ENCODE results near the gene WDR88. TPM values are rescaled to one million over a fixed set of nuclear protein-coding genes. Genes with fewer than 3 reads are reported as not detected.
"Not testable (repeated sequence)": the region's sequence is repeated elsewhere in the genome, so short reads cannot be mapped to it uniquely, and the experiment has no call there.

Gene WDR88
- total and polyA plus RNA-seq, 2 of the 8 experiments (the other 6 are each of a cell fraction or from before 2014, with no cell fraction given) = not detected

GRCh38 chr19:33152176-33152575, 20.3 kb downstream of the WDR88 start (continued):
- no peak for TF ChIP-seq CBX5 (IDR thresholded peaks at IDR 0.05; ENCODE audit: low read depth, low read length)
- no peak for TF ChIP-seq RXRA (IDR thresholded peaks at IDR 0.05; ENCODE audit: insufficient read depth, low read depth, low read length)
- TF ChIP-seq, protein P1, sequence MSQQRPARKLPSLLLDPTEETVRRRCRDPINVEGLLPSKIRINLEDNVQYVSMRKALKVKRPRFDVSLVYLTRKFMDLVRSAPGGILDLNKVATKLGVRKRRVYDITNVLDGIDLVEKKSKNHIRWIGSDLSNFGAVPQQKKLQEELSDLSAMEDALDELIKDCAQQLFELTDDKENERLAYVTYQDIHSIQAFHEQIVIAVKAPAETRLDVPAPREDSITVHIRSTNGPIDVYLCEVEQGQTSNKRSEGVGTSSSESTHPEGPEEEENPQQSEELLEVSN (IDR thresholded peaks at IDR 0.05) = no peak
- no peak for TF ChIP-seq JUND (IDR thresholded peaks at IDR 0.05; ENCODE audit: low read length)

GRCh38 chr19:33152625-33153024, 20.7 kb downstream of the WDR88 start:
- DNase-seq (ENCODE audit: low read depth in 1 of 2, low spot score in 2 of 2); H3K79me2 ChIP-seq (ENCODE audit: control insufficient read depth in 1 of 2, insufficient read depth in 2 of 2, low read length in 2 of 2); H3K4me1 ChIP-seq (replicated peaks in 1 of 4; ENCODE audit: control insufficient read depth in 3 of 4, insufficient read depth in 4 of 4, low read length in 3 of 4); H2BK20ac ChIP-seq (ENCODE audit: low read length); H3K23me2 ChIP-seq (ENCODE audit: low read depth, low read length); H3K4ac ChIP-seq (replicated peaks; ENCODE audit: insufficient read length, low read depth, low read length); H3K14ac ChIP-seq (ENCODE audit: insufficient read length); H2BK5ac ChIP-seq (ENCODE audit: low read depth, low read length); H4K91ac ChIP-seq (replicated peaks; ENCODE audit: insufficient read length, low read length); H2BK120ac ChIP-seq (replicated peaks; ENCODE audit: low read depth, low read length); H3K9ac ChIP-seq (replicated peaks in 1 of 4; ENCODE audit: extremely low read depth in 1 of 4, low read depth in 3 of 4, low read length in 3 of 4); H3K36me3 ChIP-seq (ENCODE audit: control insufficient read depth in 2 of 4, insufficient read depth in 4 of 4, low read length in 3 of 4); H3K23ac ChIP-seq (ENCODE audit: insufficient read length); H4K5ac ChIP-seq (ENCODE audit: insufficient read length, low read depth, low read length); H3K27ac ChIP-seq (ENCODE audit: low read depth, low read length); POLR2A ChIA-PET (ENCODE audit: partially characterized antibody); H2BK15ac ChIP-seq (ENCODE audit: low read length); H3K4me3 ChIP-seq (ENCODE audit: extremely low read depth in 1 of 4, insufficient read depth in 2 of 4, low read depth in 3 of 4, low read length in 4 of 4); H3K4me2 ChIP-seq (ENCODE audit: insufficient read depth in 1 of 2, low read depth in 2 of 2, low read length in 2 of 2); FAIRE-seq; H3K27me3 ChIP-seq (replicated peaks in 1 of 4; ENCODE audit: control insufficient read depth in 3 of 4, extremely low read depth in 1 of 4, insufficient read depth in 3 of 4, low read length in 3 of 4); H3K56ac ChIP-seq (replicated peaks; ENCODE audit: insufficient read length, low read depth, low read length); H4K20me1 ChIP-seq (replicated peaks in 1 of 2; ENCODE audit: control insufficient read depth in 1 of 2, insufficient read depth in 2 of 2, low read length in 2 of 2); H2BK12ac ChIP-seq (ENCODE audit: low read depth, low read length); H3K18ac ChIP-seq (ENCODE audit: extremely low read depth, low read length); H3K9me3 ChIP-seq (ENCODE audit: insufficient read depth in 2 of 2, low read depth in 1 of 2, low read length in 1 of 2); H3K79me1 ChIP-seq (ENCODE audit: low read depth, low read length); H2AFZ ChIP-seq (ENCODE audit: low read length); H2AK5ac ChIP-seq (ENCODE audit: low read depth, low read length); H4K8ac ChIP-seq (ENCODE audit: extremely low read depth, insufficient read depth, low read length): not testable (repeated sequence)
- WGBS, 2 experiments (ENCODE audit: extremely low coverage in 1 of 2, insufficient coverage in 1 of 2, insufficient read length in 1 of 2, insufficient replicate concordance in 2 of 2, low coverage in 1 of 2, low lambda C conversion rate in 2 of 2, missing lambda C conversion rate in 1 of 2) = 80% methylated on average over 4 of the region's 4 CpGs; no CpG with 5 or more reads in 1 of the 2 experiments
- CTCF ChIA-PET (ENCODE audit: partially characterized antibody) = interaction anchor here (0.7 to 3.0 kb wide), 6 partner anchors 8 to 975 kb away, joined by 3 to 14 read pairs (median 4); no protein-coding TSS in a partner anchor

All from H1 (cell line).